Gastroesophageal sphincter (tissue), 3 donors: ENCODE data around the gene CLPTM1L.
"Not testable (repeated sequence)": the region's sequence is repeated elsewhere in the genome, so short reads cannot be mapped to it uniquely, and the experiment has no call there.

Experiments
- CTCF ChIP-seq, 4 experiments: fragments of 200-600 bp in 2 of 4; fragments of 450-650 bp in 2 of 4; sonication (generic) in 1 of 4; IDR thresholded peaks; one replicate each; pipeline ENCODE4 v1.5.1; 2017 to 2019; ENCODE audit warnings: antibody characterized with exemption in 4 of 4, mild to moderate bottlenecking in 2 of 4, moderate library complexity in 2 of 4
- EP300 ChIP-seq: sonication (generic); formaldehyde crosslinking; IDR thresholded peaks from one replicate; pipeline ENCODE4 v1.6.1; 2017; ENCODE audit warnings: antibody characterized with exemption, mild to moderate bottlenecking
- POLR2A ChIP-seq, 2 donors: fragments of 450-650 bp; IDR thresholded peaks; one replicate each; pipeline ENCODE4 v1.6.1; 2017; ENCODE audit warnings: antibody characterized with exemption in 2 of 2, mild to moderate bottlenecking in 2 of 2, moderate library complexity in 1 of 2
- POLR2AphosphoS5 ChIP-seq: sonication (generic); formaldehyde crosslinking; IDR thresholded peaks from one replicate; pipeline ENCODE4 v1.6.1; 2017; ENCODE audit warnings: antibody characterized with exemption

GRCh38 chr5:1339139-1339817, 5.6 kb downstream of the CLPTM1L start:
- not testable (repeated sequence) for TF ChIP-seq POLR2AphosphoS5; CTCF (IDR thresholded peaks at IDR 0.05); POLR2A (IDR thresholded peaks at IDR 0.05); EP300
